Esophagus squamous epithelium (tissue), 5 donors: ENCODE results near the gene RABEP2. TPM values are rescaled to one million over a fixed set of nuclear protein-coding genes. Genes with fewer than 3 reads are reported as not detected.

Source experiments
- DNase-seq: peaks from one replicate; lab custom pipeline; 2025; lab: John Stamatoyannopoulos, UW
- H3K27ac ChIP-seq, 4 donors: fragments of 200-600 bp; sonication (generic); one replicate each; pipeline ENCODE4 v1.5.1; 2016 to 2019; ENCODE audit warnings: mild to moderate bottlenecking in 1 of 4
- H3K27me3 ChIP-seq, 4 donors: fragments of 200-600 bp; sonication (generic); 1 replicate in 3 of 4; 2 replicates in 1 of 4; pipeline versions ENCODE4 v1.5.1 to v1.6.0; 2017 to 2021; ENCODE audit warnings: antibody characterized with exemption in 1 of 4
- H3K36me3 ChIP-seq, 3 donors: fragments of 200-600 bp; sonication (generic); one replicate each; pipeline ENCODE4 v1.5.1; 2016 to 2019
- H3K4me1 ChIP-seq, 3 donors: fragments of 200-600 bp; sonication (generic); one replicate each; pipeline ENCODE4 v1.5.1; 2017 to 2019
- H3K4me3 ChIP-seq, 4 donors: fragments of 200-600 bp; sonication (generic); 1 replicate in 3 of 4; 2 replicates in 1 of 4; pipeline ENCODE4 v1.5.1; 2016 to 2019; ENCODE audit warnings: mild to moderate bottlenecking in 2 of 4, moderate library complexity in 1 of 4
- H3K9me3 ChIP-seq, 3 donors: fragments of 200-600 bp; sonication (generic); one replicate each; pipeline ENCODE4 v1.5.1; 2016 to 2019
- CTCF ChIP-seq, 6 experiments: fragments of 450-650 bp in 4 of 6; fragments of 200-600 bp in 2 of 6; sonication (generic) in 2 of 6; IDR thresholded peaks; one replicate each; pipeline ENCODE4 v1.5.1; 2016 to 2019; ENCODE audit warnings: antibody characterized with exemption in 6 of 6, mild to moderate bottlenecking in 4 of 6, moderate library complexity in 4 of 6
- POLR2A ChIP-seq, 4 donors: fragments of 450-650 bp; IDR thresholded peaks; one replicate each; pipeline ENCODE4 v1.6.1; 2017; ENCODE audit warnings: antibody characterized with exemption in 4 of 4, mild to moderate bottlenecking in 4 of 4, moderate library complexity in 3 of 4
- WGBS, 2 donors: methylation state at CpG; one replicate each; pipeline ENCODE4 v1.1.5; 2018; 5-methylcytosine and 5-hydroxymethylcytosine counted together
- intact Hi-C: fragments of 100-400 bp; cut with DNase I; formaldehyde crosslinking; loops from one replicate; pipeline ENCODE4 v1.15.0; 2022
- total RNA-seq, 4 donors: library from RNA; depleted of rRNA; stranded (reverse); fragments of >200 nt; gene quantifications; one replicate each; pipeline ENCODE4 v1.1.0, GENCODE V29; 2016
- donor health status: DM: yes; HTN: yes; CAD: no.

The RABEP2 gene
- total RNA-seq, 4 donors from 2014 or later: 28.7 to 47.2 (median 37.2) TPM

- Histone ChIP-seq H3K4me1 (peaks cover 12 to 22% (median 16%) of the 10 kb centered on the region in 3 donors), H3K27me3 (peaks cover 0 to 20% (median 0%) of the 10 kb centered on the region in 4 donors), H3K27ac (no peak overlapping the region), H3K9me3 (no peaks in the 10 kb centered on the region), H3K4me3 (no peak overlapping the region), H3K36me3 (peaks cover 4 to 27% (median 10%) of the 10 kb centered on the region in 3 donors)
- intact Hi-C loops: no loop called here
- 48 to 56% methylated on average over 4 to 6 of the region's 12 CpGs for WGBS, 2 donors
- no peak for TF ChIP-seq POLR2A (IDR thresholded peaks at IDR 0.05)
- TF ChIP-seq CTCF (IDR thresholded peaks at IDR 0.05): no peak
- no peak for DNase-seq
These were observed 47.9 kb downstream of the RABEP2 start for GRCh38 chr16:28876973-28877654.

- Histone ChIP-seq H3K27ac (no peak overlapping the region), H3K27me3 (peaks cover 0 to 13% (median 0%) of the 10 kb centered on the region in 4 donors), H3K4me3 (no peak overlapping the region), H3K36me3 (peaks cover 4 to 37% (median 12%) of the 10 kb centered on the region in 3 donors), H3K9me3 (no peaks in the 10 kb centered on the region), H3K4me1 (peaks cover 12 to 22% (median 16%) of the 10 kb centered on the region in 3 donors)
- DNase-seq: no peak
- TF ChIP-seq POLR2A (IDR thresholded peaks at IDR 0.05): no peak
- TF ChIP-seq CTCF (IDR thresholded peaks at IDR 0.05): no peak
- WGBS, 2 donors: 40 to 66% methylated on average over 1 to 5 of the region's 17 CpGs
- intact Hi-C loops: no loop called here
These were observed 48.9 kb downstream of the RABEP2 start for GRCh38 chr16:28876019-28876659.

- no peak for DNase-seq
- 62 to 69% methylated on average over 9 to 13 of the region's 13 CpGs for WGBS, 2 donors
- Histone ChIP-seq H3K9me3 (no peaks in the 10 kb centered on the region), H3K36me3 (peaks cover 11 to 45% (median 16%) of the 10 kb centered on the region in 3 donors), H3K4me1 (peaks cover 10 to 19% (median 13%) of the 10 kb centered on the region in 3 donors), H3K27ac (no peak overlapping the region), H3K4me3 (no peak overlapping the region), H3K27me3 (peaks cover 0 to 5% (median 0%) of the 10 kb centered on the region in 4 donors)
- intact Hi-C loops: loop anchor here (2.0 kb wide), 1 partner anchor 33 kb away; no protein-coding TSS in a partner anchor
- TF ChIP-seq CTCF (IDR thresholded peaks at IDR 0.05): no peak
- TF ChIP-seq POLR2A (IDR thresholded peaks at IDR 0.05): no peak
These were observed 49.7 kb downstream of the RABEP2 start for GRCh38 chr16:28875134-28876018.

GRCh38 chr16:28874406-28874805 is 50.6 kb downstream of the RABEP2 start:
- DNase-seq: no peak
- Histone ChIP-seq H3K4me3 (no peak overlapping the region), H3K27me3 (no peaks in the 10 kb centered on the region), H3K36me3 (peaks cover 19 to 55% (median 26%) of the 10 kb centered on the region in 3 donors), H3K9me3 (no peaks in the 10 kb centered on the region), H3K27ac (no peak overlapping the region), H3K4me1 (peaks cover 4 to 9% (median 6%) of the 10 kb centered on the region in 3 donors)
- WGBS, 2 donors: no CpG with 5 or more reads among the region's 6 CpGs
- intact Hi-C loops: loop anchor here (2.0 kb wide), 1 partner anchor 32 kb away; no protein-coding TSS in a partner anchor
- TF ChIP-seq CTCF (IDR thresholded peaks at IDR 0.05) (no peak), POLR2A (IDR thresholded peaks at IDR 0.05) (no peak)
